ENCODE data around the gene SAMD10. TPM values are rescaled to one million over a fixed set of nuclear protein-coding genes. Genes with fewer than 3 reads are reported as not detected.

SAMD10 gene
- total RNA-seq, 1 experiment from 2014 or later: 8.8 TPM

DNA sequence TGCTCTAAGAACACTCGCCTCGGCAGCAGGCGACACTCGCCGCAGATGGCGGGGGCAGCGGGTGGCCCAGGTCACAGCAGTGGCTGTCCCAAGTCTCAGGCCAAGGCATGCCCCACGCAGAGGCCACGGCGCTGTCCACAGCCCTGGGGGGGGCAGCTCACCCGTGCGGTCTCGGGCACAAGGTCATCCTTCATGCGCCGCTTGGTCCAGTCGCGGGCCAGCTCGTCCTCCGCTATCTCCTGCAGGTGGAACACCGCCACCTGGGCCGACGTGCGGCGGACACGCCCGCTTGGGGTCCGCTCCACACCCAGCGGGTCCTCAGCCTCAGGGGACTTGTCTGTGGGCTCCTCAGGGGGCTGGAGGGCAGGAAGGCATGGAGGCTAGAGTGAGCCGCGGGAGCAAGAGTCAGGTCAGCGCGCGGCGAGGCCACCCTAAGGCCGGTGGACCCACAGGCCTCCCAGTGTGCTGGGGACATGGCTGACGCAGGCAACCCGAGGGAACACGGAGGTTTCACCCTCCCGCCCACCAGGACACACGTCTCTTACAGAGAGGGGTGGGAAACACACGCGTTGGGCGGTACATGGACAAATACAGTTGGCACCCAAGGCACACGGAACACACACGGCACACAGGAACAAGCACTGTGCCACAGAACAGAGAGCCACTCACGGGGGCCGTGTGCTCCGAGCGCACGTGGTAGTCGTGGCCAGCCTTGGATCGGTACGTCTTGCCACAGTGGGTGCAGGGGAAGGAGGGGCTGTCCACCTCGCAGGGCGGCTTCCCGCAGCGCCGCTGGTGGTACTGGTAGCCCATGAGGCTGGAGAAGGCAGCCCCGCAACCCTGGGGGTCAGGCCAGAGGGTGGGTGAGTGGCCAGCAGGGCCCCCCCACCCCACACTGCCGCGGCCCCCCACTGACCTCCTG, 16.8 kb downstream of the SAMD10 start:
- TF ChIP-seq TCF7L2 (IDR thresholded peaks at IDR 0.05; ENCODE audit: low read depth, low read length) (no peak), SIN3A (IDR thresholded peaks at IDR 0.05; ENCODE audit: borderline replicate concordance, insufficient read depth, low read depth, low read length) (no peak), POLR2AphosphoS5 (IDR thresholded peaks at IDR 0.05; ENCODE audit: low read depth, low read length) (no peak)
- TF ChIP-seq, protein P1, sequence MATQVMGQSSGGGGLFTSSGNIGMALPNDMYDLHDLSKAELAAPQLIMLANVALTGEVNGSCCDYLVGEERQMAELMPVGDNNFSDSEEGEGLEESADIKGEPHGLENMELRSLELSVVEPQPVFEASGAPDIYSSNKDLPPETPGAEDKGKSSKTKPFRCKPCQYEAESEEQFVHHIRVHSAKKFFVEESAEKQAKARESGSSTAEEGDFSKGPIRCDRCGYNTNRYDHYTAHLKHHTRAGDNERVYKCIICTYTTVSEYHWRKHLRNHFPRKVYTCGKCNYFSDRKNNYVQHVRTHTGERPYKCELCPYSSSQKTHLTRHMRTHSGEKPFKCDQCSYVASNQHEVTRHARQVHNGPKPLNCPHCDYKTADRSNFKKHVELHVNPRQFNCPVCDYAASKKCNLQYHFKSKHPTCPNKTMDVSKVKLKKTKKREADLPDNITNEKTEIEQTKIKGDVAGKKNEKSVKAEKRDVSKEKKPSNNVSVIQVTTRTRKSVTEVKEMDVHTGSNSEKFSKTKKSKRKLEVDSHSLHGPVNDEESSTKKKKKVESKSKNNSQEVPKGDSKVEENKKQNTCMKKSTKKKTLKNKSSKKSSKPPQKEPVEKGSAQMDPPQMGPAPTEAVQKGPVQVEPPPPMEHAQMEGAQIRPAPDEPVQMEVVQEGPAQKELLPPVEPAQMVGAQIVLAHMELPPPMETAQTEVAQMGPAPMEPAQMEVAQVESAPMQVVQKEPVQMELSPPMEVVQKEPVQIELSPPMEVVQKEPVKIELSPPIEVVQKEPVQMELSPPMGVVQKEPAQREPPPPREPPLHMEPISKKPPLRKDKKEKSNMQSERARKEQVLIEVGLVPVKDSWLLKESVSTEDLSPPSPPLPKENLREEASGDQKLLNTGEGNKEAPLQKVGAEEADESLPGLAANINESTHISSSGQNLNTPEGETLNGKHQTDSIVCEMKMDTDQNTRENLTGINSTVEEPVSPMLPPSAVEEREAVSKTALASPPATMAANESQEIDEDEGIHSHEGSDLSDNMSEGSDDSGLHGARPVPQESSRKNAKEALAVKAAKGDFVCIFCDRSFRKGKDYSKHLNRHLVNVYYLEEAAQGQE (IDR thresholded peaks at IDR 0.05; ENCODE audit: insufficient read depth in 1 of 2, low read depth in 2 of 2, low read length in 1 of 2): no peak
- TF ChIP-seq, protein P2, sequence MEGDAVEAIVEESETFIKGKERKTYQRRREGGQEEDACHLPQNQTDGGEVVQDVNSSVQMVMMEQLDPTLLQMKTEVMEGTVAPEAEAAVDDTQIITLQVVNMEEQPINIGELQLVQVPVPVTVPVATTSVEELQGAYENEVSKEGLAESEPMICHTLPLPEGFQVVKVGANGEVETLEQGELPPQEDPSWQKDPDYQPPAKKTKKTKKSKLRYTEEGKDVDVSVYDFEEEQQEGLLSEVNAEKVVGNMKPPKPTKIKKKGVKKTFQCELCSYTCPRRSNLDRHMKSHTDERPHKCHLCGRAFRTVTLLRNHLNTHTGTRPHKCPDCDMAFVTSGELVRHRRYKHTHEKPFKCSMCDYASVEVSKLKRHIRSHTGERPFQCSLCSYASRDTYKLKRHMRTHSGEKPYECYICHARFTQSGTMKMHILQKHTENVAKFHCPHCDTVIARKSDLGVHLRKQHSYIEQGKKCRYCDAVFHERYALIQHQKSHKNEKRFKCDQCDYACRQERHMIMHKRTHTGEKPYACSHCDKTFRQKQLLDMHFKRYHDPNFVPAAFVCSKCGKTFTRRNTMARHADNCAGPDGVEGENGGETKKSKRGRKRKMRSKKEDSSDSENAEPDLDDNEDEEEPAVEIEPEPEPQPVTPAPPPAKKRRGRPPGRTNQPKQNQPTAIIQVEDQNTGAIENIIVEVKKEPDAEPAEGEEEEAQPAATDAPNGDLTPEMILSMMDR (IDR thresholded peaks at IDR 0.05): no peak
- Histone ChIP-seq H3K4me3 (ENCODE audit: low read depth in 2 of 2, low read length in 2 of 2) (no peak overlapping the region), H3K27me3 (ENCODE audit: control insufficient read depth, insufficient read depth, low read length) (no peaks in the 10 kb centered on the region), H3K36me3 (ENCODE audit: control insufficient read depth, insufficient read depth, low read length) (no peaks in the 10 kb centered on the region), H3K4me1 (ENCODE audit: control insufficient read depth, insufficient read depth, low read length) (peaks cover 15% of the 10 kb centered on the region), H3K9me3 (ENCODE audit: control insufficient read depth, insufficient read depth, low read depth, low read length) (no peaks in the 10 kb centered on the region), H3K27ac (ENCODE audit: low read length) (no peak overlapping the region)
- ChIA-PET CTCF (no interaction called here), POLR2A (no interaction called here)
- no TSS peak for BruUV-seq (replicated peaks)
- in situ Hi-C loops (cut with HindIII; ENCODE audit: low pct_unique_long_range_greater_than_20kb, low sequenced_read_pairs): no loop called here
- DNase-seq (ENCODE audit: low read depth, low spot score): no peak
- intact Hi-C loops (cut with micrococcal nuclease; ENCODE audit: unreplicated experiment): no loop called here
- no peak for ATAC-seq

DNA sequence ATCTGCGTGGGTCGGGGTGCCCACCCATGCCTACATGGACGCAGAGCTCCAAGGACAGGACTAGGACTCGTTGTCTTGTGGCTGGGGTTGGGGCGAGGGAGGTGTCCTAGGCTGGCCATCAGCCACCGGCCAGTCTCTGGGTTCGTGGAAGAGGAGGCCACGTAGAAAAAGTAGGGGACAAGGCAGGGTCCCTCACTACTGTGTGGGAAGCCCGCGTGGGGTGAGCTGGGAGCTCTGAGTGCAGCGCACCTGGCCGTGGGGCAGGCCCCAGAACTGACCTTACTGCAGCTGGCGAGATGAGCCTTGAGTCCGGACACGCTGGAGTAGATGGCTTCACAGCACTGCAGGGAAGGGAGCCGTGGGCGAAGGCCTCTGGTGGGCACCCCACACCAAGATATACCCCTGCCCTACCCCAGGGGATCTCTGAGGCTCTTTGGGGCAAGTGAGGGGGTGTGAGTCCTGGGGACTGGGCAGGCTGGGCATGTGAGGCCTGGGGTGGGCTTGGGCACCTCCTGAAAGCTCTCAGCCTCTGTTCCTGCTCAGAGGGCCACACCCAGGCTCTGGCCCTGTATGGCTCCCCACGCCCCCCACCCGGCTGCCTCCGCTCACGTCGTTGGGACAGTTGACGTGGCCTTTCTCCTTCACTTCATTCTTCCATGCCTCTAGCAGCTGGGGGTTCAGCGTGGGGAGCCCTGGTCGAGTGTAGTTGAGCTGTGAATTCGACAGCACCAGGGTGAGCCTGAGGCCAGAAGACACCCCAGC, 17.6 kb downstream of the SAMD10 start:
- DNase-seq (ENCODE audit: low read depth, low spot score): no peak
- no peaks in the 10 kb centered on the region for H3K9me3 ChIP-seq (ENCODE audit: control insufficient read depth, insufficient read depth, low read depth, low read length)
- no peak overlapping the region for H3K27ac ChIP-seq (ENCODE audit: low read length)
- CTCF ChIA-PET: no interaction called here
- no peaks in the 10 kb centered on the region for H3K27me3 ChIP-seq (ENCODE audit: control insufficient read depth, insufficient read depth, low read length)
- H3K4me1 ChIP-seq (ENCODE audit: control insufficient read depth, insufficient read depth, low read length): peaks cover 15% of the 10 kb centered on the region
- TF ChIP-seq, protein P2 (IDR thresholded peaks at IDR 0.05): no peak
- TF ChIP-seq, protein P1 (IDR thresholded peaks at IDR 0.05; ENCODE audit: insufficient read depth in 1 of 2, low read depth in 2 of 2, low read length in 1 of 2): no peak
- TF ChIP-seq POLR2AphosphoS5 (IDR thresholded peaks at IDR 0.05; ENCODE audit: low read depth, low read length) (no peak), SIN3A (IDR thresholded peaks at IDR 0.05; ENCODE audit: borderline replicate concordance, insufficient read depth, low read depth, low read length) (no peak), TCF7L2 (IDR thresholded peaks at IDR 0.05; ENCODE audit: low read depth, low read length) (no peak)
- POLR2A ChIA-PET: no interaction called here
- ATAC-seq: no peak
- in situ Hi-C loops (cut with HindIII; ENCODE audit: low pct_unique_long_range_greater_than_20kb, low sequenced_read_pairs) (no loop called here), intact Hi-C loops (cut with micrococcal nuclease; ENCODE audit: unreplicated experiment) (no loop called here)
- no TSS peak for BruUV-seq (replicated peaks)
- no peaks in the 10 kb centered on the region for H3K36me3 ChIP-seq (ENCODE audit: control insufficient read depth, insufficient read depth, low read length)
- no peak overlapping the region for H3K4me3 ChIP-seq (ENCODE audit: low read depth in 2 of 2, low read length in 2 of 2)
